Placental pericyte (primary cell): ENCODE measurements around the gene POLR1A. TPM values are rescaled to one million over a fixed set of nuclear protein-coding genes. Genes with fewer than 3 reads are reported as not detected.

Source experiments
- small RNA-seq: library from RNA; depleted of rRNA; stranded (forward); fragments of <200 nt; gene quantifications from one replicate; pipeline ENCODE3, GENCODE V24; 2012; ENCODE audit warnings: low replicate concordance
- total RNA-seq: library from RNA; depleted of rRNA; stranded (reverse); fragments of >200 nt; gene quantifications from 2 replicates; pipeline ENCODE4 v1.2.3, GENCODE V29; 2012

The POLR1A gene
- 22.5 and 47.2 TPM in 2 replicates for total RNA-seq

GRCh38 chr2:86105252-86105968, at the start of gene POLR1A:
Gene POLR1A (minus strand): TSS chr2:86105886. CDS start chr2:86105776, 110 bp downstream.

GRCh38 chr2:86105969-86106945, 571 bp upstream of the POLR1A start, which contains the start of gene PTCD3:
Gene PTCD3 (plus strand): TSS chr2:86106235. CDS start chr2:86106248, 13 bp downstream.

Small RNAs within 50 kb of the gene (small RNA-seq; reads per million reads assigned to genes)
- 51.4 reads per million, percentile 98 among the genes with 10 or more reads in this experiment for gene SNORD94

Other genes with a start within 250 kb of the POLR1A start
- gene ST3GAL5, start 216.9 kb downstream of the POLR1A start, total RNA-seq, result 21.0 and 68.7 TPM in 2 replicates
- 55.1 and 106 TPM in 2 replicates for gene PTCD3, start 349 bp upstream of the POLR1A start, total RNA-seq
- 70.7 and 92.1 TPM in 2 replicates for gene IMMT, start 89.6 kb upstream of the POLR1A start, total RNA-seq
- gene MRPL35, start 93.6 kb upstream of the POLR1A start, total RNA-seq, result 17.3 and 71.9 TPM in 2 replicates
- gene REEP1, start 231.7 kb upstream of the POLR1A start, total RNA-seq, result not detected in 2 replicates